Psoas muscle (tissue), 8 donors: ENCODE results near the gene HCRTR1. TPM values are rescaled to one million over a fixed set of nuclear protein-coding genes. Genes with fewer than 3 reads are reported as not detected.

Source experiments
- ATAC-seq, 4 donors: fragments of 200-7000 bp; cut with Tn5 transposase; one replicate each; pipeline ENCODE4 v1.9.1; 2020; ENCODE audit warnings: moderate library complexity in 3 of 4, mild to moderate bottlenecking in 2 of 4
- DNase-seq, 2 donors: peaks; one replicate each; pipeline ENCODE4 v3.0.0-alpha.2; 2020
- H3K27ac ChIP-seq: fragments of 200-600 bp; one replicate; pipeline ENCODE4 v1.8.0; 2022
- H3K27me3 ChIP-seq, 3 donors: fragments of 200-600 bp in 1 of 3; one replicate each; pipeline versions ENCODE4 v1.6.1 to v1.8.0; 2013 to 2022; ENCODE audit warnings: low read length in 2 of 3, mild to moderate bottlenecking in 2 of 3, moderate library complexity in 1 of 3; ENCODE audit not compliant: insufficient read depth in 3 of 3
- H3K36me3 ChIP-seq, 2 donors: fragments of 200-600 bp in 1 of 2; one replicate each; pipeline versions ENCODE4 v1.6.1 to v1.8.0; 2013 to 2022; ENCODE audit warnings: low read depth in 1 of 2, mild to moderate bottlenecking in 1 of 2, moderate library complexity in 1 of 2; ENCODE audit not compliant: insufficient read depth in 1 of 2
- H3K4me1 ChIP-seq: fragments of 200-600 bp; one replicate; pipeline ENCODE4 v1.8.0; 2022
- H3K4me3 ChIP-seq: fragments of 200-600 bp; one replicate; pipeline ENCODE4 v1.8.0; 2022; ENCODE audit warnings: mild to moderate bottlenecking
- H3K9me3 ChIP-seq: fragments of 200-600 bp; one replicate; pipeline ENCODE4 v1.8.0; 2022
- CTCF ChIP-seq: fragments of 200-600 bp; IDR thresholded peaks from one replicate; pipeline ENCODE4 v1.8.0; 2022; ENCODE audit warnings: antibody characterized with exemption
- WGBS, 3 donors: extraction: QIAGEN DNeasy Blood & Tissue Kit; methylation state at CpG; one replicate each; pipeline versions ENCODE4 v1.1.6 to v1.1.7; 2013; 5-methylcytosine and 5-hydroxymethylcytosine counted together
- intact Hi-C, 2 donors: fragments of 100-400 bp; cut with DNase I; formaldehyde crosslinking; loops; one replicate each; pipeline versions ENCODE4 v1.11.0 to v1.14.2; 2022
- polyA plus RNA-seq, 3 donors: library from polyadenylated mRNA; stranded (reverse); fragments of 200-250 nt; gene quantifications; one replicate each; pipeline ENCODE4 v1.2.3, GENCODE V29; 2013
- total RNA-seq, 4 donors: library from RNA; stranded (reverse); fragmentation: NEBNext Ultra II Directional in 2 of 4; extraction: Animal tissue kit (Norgen Biotek cat#: 25700) in 2 of 4; gene quantifications; one replicate each; pipeline versions ENCODE4 v1.2.1 to v1.2.4, GENCODE V29; 2021 to 2023
- donor health status: healthy with polysubstance abuse.
- donor health status: DM: no; HTN: no; CAD: no; lungs with moderate emphysema.
- donor health status: Bipolar disorder and iron deficiency.
- donor health status: healthy.
- donor health status: DM: yes; HTN: yes; CAD: no.
- donor health status: DM: no; HTN: no; CAD: no.
- donor health status: DM: no; HTN: no; CAD: no.
- donor health status: DM: yes; HTN: yes; CAD: no.

Gene HCRTR1
- total and polyA plus RNA-seq, 7 donors, result 0.12 to 1.2 (median 0.34) TPM; not detected in 1

DNA sequence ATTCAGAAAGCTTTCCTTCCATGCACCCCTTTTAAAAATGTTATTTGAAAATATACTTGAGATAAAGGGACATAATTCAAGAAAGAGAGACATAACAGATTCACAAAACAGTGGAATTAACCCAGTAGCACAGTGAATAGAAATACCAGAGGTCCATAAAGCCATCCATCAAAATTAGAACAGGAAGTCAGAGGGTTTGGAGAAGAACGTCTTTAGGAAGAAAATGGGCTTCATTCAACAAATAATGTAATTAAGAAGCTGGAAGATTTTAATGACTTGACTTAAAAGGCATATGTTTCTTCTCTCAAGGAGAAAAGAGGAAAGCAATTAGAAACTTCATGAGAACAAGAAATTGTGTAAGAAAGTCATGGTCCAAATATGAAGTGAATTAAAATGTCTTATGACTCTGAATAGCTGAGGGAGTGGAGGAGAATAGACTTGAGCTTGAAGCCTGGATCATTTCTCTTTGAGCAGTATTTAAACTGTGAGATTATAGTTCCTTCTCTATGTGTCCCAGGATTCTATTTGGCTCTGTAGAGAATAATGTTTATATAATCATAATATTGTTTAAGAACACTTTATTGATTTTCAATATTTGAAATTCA lies 7.9 kb upstream of the HCRTR1 start:
- H3K27me3 ChIP-seq, result no peaks in the 10 kb centered on the region
- no peaks in the 10 kb centered on the region for H3K36me3 ChIP-seq
- WGBS, 3 donors, result 11 to 16% (median 11%) methylated on average over 1 of the region's 1 CpG
- DNase-seq (no peak), ATAC-seq (no peak)
- no peak for TF ChIP-seq CTCF
- H3K27ac ChIP-seq, result no peak overlapping the region
- H3K9me3 ChIP-seq, result no peaks in the 10 kb centered on the region
- no peaks in the 10 kb centered on the region for H3K4me1 ChIP-seq
- no peak overlapping the region for H3K4me3 ChIP-seq
- intact Hi-C loops, result loop anchor here in 1 of 2 donors (5.0 kb wide), 1 partner anchor 42 kb away; no protein-coding TSS in a partner anchor

GRCh38 chr1:31614414-31615005 lies 3.0 kb upstream of the HCRTR1 start:
- H3K27me3 ChIP-seq, result peaks cover 0 to 24% (median 7%) of the 10 kb centered on the region in 3 donors
- no peak for DNase-seq
- TF ChIP-seq CTCF, result no peak
- WGBS, 3 donors, result 63 to 76% (median 72%) methylated on average over 8 of the region's 8 CpGs
- H3K9me3 ChIP-seq, result no peaks in the 10 kb centered on the region
- ATAC-seq, result no peak
- intact Hi-C loops, result no loop called here
- H3K4me1 ChIP-seq, result no peaks in the 10 kb centered on the region
- H3K4me3 ChIP-seq, result no peak overlapping the region
- no peaks in the 10 kb centered on the region for H3K36me3 ChIP-seq
- H3K27ac ChIP-seq, result no peak overlapping the region

DNA sequence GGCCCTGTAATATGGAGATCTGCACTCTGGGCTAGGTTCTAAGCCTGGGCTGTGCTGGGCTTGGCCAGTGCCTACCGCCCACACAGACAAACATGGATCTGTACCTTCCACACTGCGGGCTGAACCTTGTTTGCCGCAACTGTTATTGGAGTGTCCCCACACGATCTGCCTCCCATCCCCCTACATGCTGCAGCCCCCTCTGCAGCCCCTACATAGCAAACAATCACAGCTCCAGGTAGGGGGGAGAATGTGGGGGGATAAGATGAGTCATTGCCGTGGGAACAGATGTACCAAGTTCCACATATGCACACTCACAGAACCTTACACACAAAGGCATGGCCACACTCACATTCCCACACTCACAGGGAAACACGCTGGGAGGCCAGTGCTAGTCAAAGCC lies 2.1 kb upstream of the HCRTR1 start:
- Histone ChIP-seq H3K36me3 (no peaks in the 10 kb centered on the region), H3K9me3 (no peaks in the 10 kb centered on the region), H3K4me1 (no peaks in the 10 kb centered on the region), H3K27ac (no peak overlapping the region), H3K27me3 (peaks cover 0 to 24% (median 7%) of the 10 kb centered on the region in 3 donors), H3K4me3 (no peak overlapping the region)
- 85 to 88% (median 85%) methylated on average over 6 of the region's 6 CpGs for WGBS, 3 donors
- no peak for ATAC-seq
- DNase-seq, result no peak
- TF ChIP-seq CTCF, result no peak
- intact Hi-C loops, result no loop called here

- Histone ChIP-seq H3K9me3 (no peaks in the 10 kb centered on the region), H3K27me3 (peaks cover 0 to 24% (median 7%) of the 10 kb centered on the region in 3 donors), H3K27ac (no peak overlapping the region), H3K4me3 (no peak overlapping the region), H3K36me3 (no peaks in the 10 kb centered on the region), H3K4me1 (no peaks in the 10 kb centered on the region)
- intact Hi-C loops, result no loop called here
- 68 to 76% (median 75%) methylated on average over 2 of the region's 2 CpGs for WGBS, 3 donors
- no peak for DNase-seq
- no peak for TF ChIP-seq CTCF
- ATAC-seq, result no peak
Measured at GRCh38 chr1:31615939-31616338, 1.6 kb upstream of the HCRTR1 start.
